ENCODE measurements around the gene CALM1.

Gene CALM1

GRCh38 chr14:90399541-90400444 is 3.0 kb downstream of the CALM1 start:
- in situ Hi-C loops (cut with HindIII; ENCODE audit: low sequenced_read_pairs) = loop anchor here (25.0 kb wide), 1 partner anchor 313 kb away; no protein-coding TSS in a partner anchor

GRCh38 chr14:90400904-90401561 is 4.2 kb downstream of the CALM1 start:
- no peak overlapping the region for H3K4me3 ChIP-seq (ENCODE audit: low read depth, low read length)
- DNase-seq (ENCODE audit: low read depth, low spot score) = no peak
- in situ Hi-C loops (cut with HindIII; ENCODE audit: low sequenced_read_pairs) = loop anchor here (25.0 kb wide), 1 partner anchor 311 kb away; no protein-coding TSS in a partner anchor
- TF ChIP-seq CTCF (IDR thresholded peaks at IDR 0.05; ENCODE audit: low read depth, low read length) = no peak

More at GRCh38 chr14:90399541-90400444, 3.0 kb downstream of the CALM1 start:
- peak overlapping the region; percentile 20 for H3K4me3 ChIP-seq (ENCODE audit: low read depth, low read length)
- DNase-seq (ENCODE audit: low read depth, low spot score) = peak; percentile 91
- TF ChIP-seq CTCF (IDR thresholded peaks at IDR 0.05; ENCODE audit: low read depth, low read length) = peak; percentile 100

GRCh38 chr14:90402016-90402415 is 5.2 kb downstream of the CALM1 start:
- in situ Hi-C loops (cut with HindIII; ENCODE audit: low sequenced_read_pairs) = loop anchor here (25.0 kb wide), 1 partner anchor 310 kb away; no protein-coding TSS in a partner anchor
- no peak overlapping the region for H3K4me3 ChIP-seq (ENCODE audit: low read depth, low read length)
- no peak for TF ChIP-seq CTCF (IDR thresholded peaks at IDR 0.05; ENCODE audit: low read depth, low read length)
- no peak for DNase-seq (ENCODE audit: low read depth, low spot score)

- no peak for TF ChIP-seq CTCF (IDR thresholded peaks at IDR 0.05; ENCODE audit: low read depth, low read length)
- in situ Hi-C loops (cut with HindIII; ENCODE audit: low sequenced_read_pairs) = loop anchor here (25.0 kb wide), 1 partner anchor 309 kb away; no protein-coding TSS in a partner anchor
- no peak for DNase-seq (ENCODE audit: low read depth, low spot score)
- no peak overlapping the region for H3K4me3 ChIP-seq (ENCODE audit: low read depth, low read length)
Measured at GRCh38 chr14:90403065-90403464, 6.2 kb downstream of the CALM1 start.

GRCh38 chr14:90405101-90405500 is 8.3 kb downstream of the CALM1 start:
- TF ChIP-seq CTCF (IDR thresholded peaks at IDR 0.05; ENCODE audit: low read depth, low read length) = no peak
- no peak for DNase-seq (ENCODE audit: low read depth, low spot score)
- in situ Hi-C loops (cut with HindIII; ENCODE audit: low sequenced_read_pairs) = loop anchor here (25.0 kb wide), 1 partner anchor 307 kb away; no protein-coding TSS in a partner anchor
- no peak overlapping the region for H3K4me3 ChIP-seq (ENCODE audit: low read depth, low read length)

GRCh38 chr14:90405755-90406154 is 8.9 kb downstream of the CALM1 start:
- TF ChIP-seq CTCF (IDR thresholded peaks at IDR 0.05; ENCODE audit: low read depth, low read length) = no peak
- DNase-seq (ENCODE audit: low read depth, low spot score) = no peak
- in situ Hi-C loops (cut with HindIII; ENCODE audit: low sequenced_read_pairs) = loop anchor here (25.0 kb wide), 1 partner anchor 307 kb away; no protein-coding TSS in a partner anchor
- H3K4me3 ChIP-seq (ENCODE audit: low read depth, low read length) = no peak overlapping the region
